K562 (cell line): ENCODE data around the gene FBLN2. TPM values are rescaled to one million over a fixed set of nuclear protein-coding genes. Genes with fewer than 3 reads are reported as not detected.
A peak's percentile ranks its signal among the peaks of the same experiment; 100 is the strongest.

Experiments
- ATAC-seq: fragments of 200-7000 bp; cut with Tn5 transposase; 3 replicates; pipeline ENCODE4 v1.9.1; 2020; ENCODE audit warnings: moderate library complexity
- BruUV-seq: library from RNA; stranded (reverse); fragments of 400-500 nt; replicated peaks from 2 replicates; lab custom pipeline; 2021; lab: Mats Ljungman, UMichigan
- CTCF ChIA-PET: fragments of 300-600 bp; formaldehyde crosslinking; extraction: SDS; loops from one replicate; lab custom pipeline; 2021; ENCODE audit warnings: low intra/inter-chr PET ratio; lab: Yijun Ruan, JAX
- POLR2A ChIA-PET: fragments of 300-600, 350-650 bp; sonication (Branson Sonifier 250); formaldehyde crosslinking; extraction: SDS; loops from one replicate; lab custom pipeline; 2021; ENCODE audit warnings: antibody characterized with exemption, inconsistent platforms; lab: Yijun Ruan, JAX
- DNase-seq, 4 experiments: peaks; one replicate each; pipeline versions ENCODE4 v3.0.0 to v3.0.0-alpha.2; 2011 to 2018; ENCODE audit warnings: low spot score in 3 of 4, mixed read lengths in 3 of 4; ENCODE audit errors: extremely low read depth in 1 of 4
- FAIRE-seq: peaks from 2 replicates; lab custom pipeline; 2011; peaks lifted over from hg19 to GRCh38; lab: Jason Lieb, UNC
- H2AFZ ChIP-seq: 2 replicates; pipeline ENCODE4 v1.6.0; 2011; ENCODE audit warnings: low read depth, low read length, control low read depth, inconsistent platforms
- H3K27ac ChIP-seq: fragments of 200-600 bp; 3 replicates; pipeline ENCODE4 v1.8.0; 2011; ENCODE audit warnings: low read depth, mild to moderate bottlenecking, control low read depth, inconsistent platforms, low read length, moderate library complexity, mixed read lengths; ENCODE audit errors: extremely low read depth
- H3K27me3 ChIP-seq, 2 experiments: fragments of 300-600 bp in 1 of 2; 2 replicates in 1 of 2; 3 replicates in 1 of 2; pipeline versions ENCODE4 v1.6.0 to v1.8.0; 2011; ENCODE audit warnings: inconsistent platforms in 2 of 2, low read length in 2 of 2, mild to moderate bottlenecking in 1 of 2, mixed read lengths in 1 of 2, moderate library complexity in 1 of 2; ENCODE audit not compliant: control insufficient read depth in 2 of 2, insufficient read depth in 2 of 2
- H3K36me3 ChIP-seq: fragments of 300-600 bp; 3 replicates; pipeline ENCODE4 v1.8.0; 2011; ENCODE audit warnings: mild to moderate bottlenecking, low read length, inconsistent platforms; ENCODE audit not compliant: control insufficient read depth, insufficient read depth
- H3K4me1 ChIP-seq, 2 experiments: fragments of 200-600 bp in 1 of 2; replicated peaks in 1 of 2; 2 replicates in 1 of 2; 3 replicates in 1 of 2; pipeline versions ENCODE4 v1.5.1 to v1.8.0; 2011; ENCODE audit warnings: inconsistent platforms in 2 of 2, low read length in 2 of 2, mild to moderate bottlenecking in 1 of 2, mixed read lengths in 1 of 2, moderate library complexity in 1 of 2; ENCODE audit not compliant: control insufficient read depth in 2 of 2, insufficient read depth in 2 of 2
- H3K4me2 ChIP-seq: 2 replicates; pipeline ENCODE4 v1.6.1; 2011; ENCODE audit warnings: low read length, control low read depth, inconsistent platforms, mixed read lengths; ENCODE audit not compliant: insufficient read depth
- H3K4me3 ChIP-seq: fragments of 200-600 bp; sonication (generic), shearing (Covaris generic); 2 replicates; pipeline ENCODE4 v1.5.1; 2016; ENCODE audit warnings: control low read depth, inconsistent platforms
- H3K79me2 ChIP-seq: fragments of 200-600 bp; 3 replicates; pipeline ENCODE4 v1.8.0; 2011; ENCODE audit warnings: low read length, inconsistent platforms; ENCODE audit not compliant: control insufficient read depth, insufficient read depth
- H3K9ac ChIP-seq, 2 experiments: 2 replicates each; pipeline versions ENCODE4 v1.6.0 to v1.6.1; 2011; ENCODE audit warnings: low read depth in 2 of 2, low read length in 2 of 2, control low read depth in 1 of 2, inconsistent platforms in 1 of 2, mild to moderate bottlenecking in 1 of 2, mixed read lengths in 1 of 2; ENCODE audit not compliant: insufficient read depth in 1 of 2
- H3K9me1 ChIP-seq: one replicate; pipeline ENCODE4 v1.6.0; 2011; ENCODE audit warnings: inconsistent platforms, mild to moderate bottlenecking, low read length, moderate library complexity; ENCODE audit not compliant: control insufficient read depth, insufficient read depth
- H3K9me3 ChIP-seq: replicated peaks from 2 replicates; pipeline ENCODE4 v1.5.1; 2011; ENCODE audit warnings: low read depth, low read length, inconsistent platforms; ENCODE audit not compliant: control insufficient read depth, insufficient read depth
- H4K20me1 ChIP-seq: replicated peaks from 2 replicates; pipeline ENCODE4 v1.6.1; 2011; ENCODE audit warnings: low read length, inconsistent platforms, mixed read lengths; ENCODE audit not compliant: control insufficient read depth, insufficient read depth
- ARID1B ChIP-seq: fragments of 450-650 bp; IDR thresholded peaks from 2 replicates; pipeline ENCODE4 v1.6.1; 2016; ENCODE audit warnings: antibody characterized with exemption, mild to moderate bottlenecking, inconsistent platforms
- CBFA2T2 ChIP-seq: fragments of 450-650 bp; conservative IDR thresholded peaks from 2 replicates; pipeline ENCODE4 v1.6.1; 2017; ENCODE audit warnings: mild to moderate bottlenecking
- COPS2 ChIP-seq: fragments of 450-650 bp; conservative IDR thresholded peaks from 2 replicates; pipeline ENCODE4 v1.6.1; 2016; ENCODE audit warnings: mild to moderate bottlenecking, moderate library complexity
- EP400 ChIP-seq: fragments of 450-650 bp; IDR thresholded peaks from 2 replicates; pipeline ENCODE4 v1.6.1; 2017; ENCODE audit warnings: antibody characterized with exemption, mild to moderate bottlenecking, moderate library complexity
- FOS ChIP-seq: IDR thresholded peaks from 3 replicates; pipeline ENCODE4 v1.6.1; 2011; ENCODE audit not compliant: insufficient read length; ENCODE audit errors: extremely low read depth
- GATA2 ChIP-seq: sonication (generic); formaldehyde crosslinking; IDR thresholded peaks from 2 replicates; pipeline ENCODE4 v1.4.0; 2020; ENCODE audit warnings: mild to moderate bottlenecking, missing genetic modification reagents
- HDAC8 ChIP-seq: fragments of 450-650 bp; IDR thresholded peaks from 2 replicates; pipeline ENCODE4 v1.6.1; 2016; ENCODE audit warnings: mild to moderate bottlenecking, missing genetic modification characterization, moderate library complexity, missing compliant biosample characterization
- IRF2 ChIP-seq: sonication (generic); formaldehyde crosslinking; IDR thresholded peaks from 2 replicates; pipeline ENCODE4 v1.8.1; 2022; ENCODE audit warnings: mild to moderate bottlenecking, missing genetic modification reagents
- MCM7 ChIP-seq, 2 experiments: fragments of 450-650 bp; IDR thresholded peaks; 2 replicates each; pipeline ENCODE4 v1.6.1; 2016 to 2018
- NR1H2 ChIP-seq: sonication (generic); formaldehyde crosslinking; IDR thresholded peaks from 2 replicates; pipeline ENCODE4 v1.4.0; 2020; ENCODE audit warnings: mild to moderate bottlenecking, missing genetic modification reagents
- NR4A1 ChIP-seq, 2 experiments: fragments of 250-450 bp in 1 of 2; fragments of 450-650 bp in 1 of 2; sonication (Bioruptor Pico) in 1 of 2; IDR thresholded peaks; 2 replicates each; pipeline versions ENCODE4 v1.4.0 to v1.6.1; 2016 to 2020; ENCODE audit warnings: mild to moderate bottlenecking in 2 of 2, missing compliant biosample characterization in 1 of 2, missing genetic modification characterization in 1 of 2, moderate library complexity in 1 of 2
- PRMT5 ChIP-seq: sonication (generic); formaldehyde crosslinking; IDR thresholded peaks from 2 replicates; pipeline ENCODE4 v1.5.0; 2020; ENCODE audit warnings: missing genetic modification reagents
- SOX6 ChIP-seq: fragments of 450-650 bp; IDR thresholded peaks from 2 replicates; pipeline ENCODE4 v1.6.1; 2014; ENCODE audit warnings: mild to moderate bottlenecking
- TCF7 ChIP-seq: sonication (generic); IDR thresholded peaks from 2 replicates; pipeline ENCODE4 v1.6.1; 2016; ENCODE audit warnings: antibody characterized with exemption, borderline replicate concordance
- TEAD2 ChIP-seq: fragments of 450-650 bp; IDR thresholded peaks from 2 replicates; pipeline ENCODE4 v1.6.1; 2016; ENCODE audit warnings: missing genetic modification characterization, control low read depth, missing compliant biosample characterization
- TEAD4 ChIP-seq, 2 experiments: sonication (generic) in 1 of 2; formaldehyde crosslinking in 1 of 2; IDR thresholded peaks; 2 replicates each; pipeline versions ENCODE4 v1.6.1 to v1.8.0; 2012 to 2022; ENCODE audit warnings: borderline replicate concordance in 1 of 2, inconsistent platforms in 1 of 2, low read length in 1 of 2, mild to moderate bottlenecking in 1 of 2, missing genetic modification reagents in 1 of 2
- ZBTB34 ChIP-seq: fragments of 250-450 bp; sonication (Bioruptor Pico); IDR thresholded peaks from 2 replicates; pipeline ENCODE4 v1.8.0; 2021; ENCODE audit warnings: mild to moderate bottlenecking, moderate library complexity
- ZKSCAN8 ChIP-seq: fragments of 200-800 bp; sonication (Bioruptor generic); IDR thresholded peaks from 2 replicates; pipeline ENCODE4 v1.6.1; 2016; ENCODE audit warnings: missing genetic modification characterization, missing compliant biosample characterization
- ZNF311 ChIP-seq: fragments of 250-450 bp; sonication (Bioruptor Pico); IDR thresholded peaks from 2 replicates; pipeline ENCODE4 v1.4.0; 2020; ENCODE audit warnings: mild to moderate bottlenecking, moderate library complexity
- ZNF408 ChIP-seq: fragments of 250-450 bp; sonication (Bioruptor Pico); IDR thresholded peaks from 2 replicates; pipeline ENCODE4 v1.4.0; 2020; ENCODE audit warnings: low read depth, mild to moderate bottlenecking, moderate library complexity
- ZNF766 ChIP-seq: fragments of 200-800 bp; sonication (Bioruptor generic); conservative IDR thresholded peaks from 2 replicates; pipeline ENCODE4 v1.6.1; 2016; ENCODE audit warnings: missing genetic modification characterization, missing compliant biosample characterization
- WGBS: fragments of 100-300 bp; shearing (Covaris generic); methylation state at CpG from one replicate; pipeline ENCODE4 v1.1.6; 2016; ENCODE audit warnings: low coverage, mixed read lengths; ENCODE audit not compliant: insufficient coverage; ENCODE audit errors: missing lambda C conversion rate; 5-methylcytosine and 5-hydroxymethylcytosine counted together
- in situ Hi-C: fragments of 300-500 bp; cut with MboI; formaldehyde crosslinking; loops from 4 replicates; pipeline ENCODE4 v1.15.0; 2018; ENCODE audit warnings: inconsistent platforms, mixed read lengths
- intact Hi-C: fragments of 100-400 bp; cut with micrococcal nuclease; formaldehyde crosslinking; loops from 2 replicates; pipeline ENCODE4 v1.14.2; 2022
- polyA plus RNA-seq, 8 experiments: library from polyadenylated mRNA; depleted of rRNA in 4 of 8; stranded (reverse) in 5 of 8; unstranded in 3 of 8; fragments of >200 nt; fragmentation: Nextera tagmentation in 2 of 8; fragmentation: Illumina TruSeq in 1 of 8; extraction: Ambion mirVana in 2 of 8; extraction: Trizol in 1 of 8; gene quantifications; 2 replicates each; pipeline versions ENCODE4 v1.2.1 to v1.2.3, GENCODE V29; 2011 to 2014; ENCODE audit warnings: inconsistent platforms in 1 of 8, missing spikeins in 1 of 8
- total RNA-seq, 7 experiments: library from RNA; depleted of rRNA in 6 of 7; stranded (reverse); fragments of >200 nt in 6 of 7; fragmentation: Illumina TruSeq in 2 of 7; extraction: Trizol in 2 of 7; gene quantifications; 2 replicates each; pipeline versions ENCODE4 v1.2.1 to v1.2.3, GENCODE V29; 2011 to 2021; ENCODE audit warnings: low replicate concordance in 1 of 7
- TF ChIP-seq, protein P1 (sequence below): fragments of 200-400 bp; formaldehyde crosslinking; IDR thresholded peaks from 2 replicates; pipeline ENCODE4 v1.6.1; 2017; ENCODE audit warnings: mild to moderate bottlenecking, low read depth, low read length, moderate library complexity

The FBLN2 gene
- total and polyA plus RNA-seq, 9 of the 15 experiments (the other 6 are each of a cell fraction or from before 2014, with no cell fraction given): 0.03 to 0.10 (median 0.04) TPM; not detected in 6

GRCh38 chr3:13587442-13587841 is 38.5 kb downstream of the FBLN2 start:
- H3K27me3 ChIP-seq: peaks cover 0 to 24% of the 10 kb centered on the region in 2 experiments; a peak in 2 of 5 replicates
- in situ Hi-C loops (no loop called here), intact Hi-C loops (no loop called here)
- H3K27ac ChIP-seq: no peak overlapping the region
- H3K4me2 ChIP-seq: no peak overlapping the region
- H3K4me3 ChIP-seq: no peak overlapping the region
- no peak overlapping the region for H2AFZ ChIP-seq
- no peaks in the 10 kb centered on the region for H3K9me1 ChIP-seq
- BruUV-seq: no TSS peak
- H3K4me1 ChIP-seq: peaks cover 2 to 13% of the 10 kb centered on the region in 2 experiments; a peak in 3 of 5 replicates
- no peak overlapping the region for H3K9ac ChIP-seq
- 17% methylated on average over 3 of the region's 3 CpGs for WGBS
- H4K20me1 ChIP-seq: peaks cover 4% of the 10 kb centered on the region; the same call in 1 of the 2 replicates
- FAIRE-seq: no peak
- peak in 1 of 4 experiments; percentile 23 for DNase-seq
- POLR2A ChIA-PET: interaction anchor here (0.7 to 1.3 kb wide), 2 partner anchors 19 to 40 kb away, joined by 3 read pairs; no protein-coding TSS in a partner anchor
- peak; percentile 33; the same call in 2 of the 3 replicates for ATAC-seq
- H3K9me3 ChIP-seq: no peaks in the 10 kb centered on the region
- no peaks in the 10 kb centered on the region for H3K79me2 ChIP-seq
- CTCF ChIA-PET: no interaction called here
- H3K36me3 ChIP-seq: no peaks in the 10 kb centered on the region
- TF ChIP-seq COPS2: no peak
- TF ChIP-seq ZKSCAN8 (CRISPR knock-in tag): no peak
- peak; percentile 58; the same call in 1 of the 2 replicates for TF ChIP-seq TEAD4 (IDR thresholded peaks at IDR 0.05; ENCODE audit: low read length)
- TF ChIP-seq TEAD4 (CRISPR knock-in tag; IDR thresholded peaks at IDR 0.05; ENCODE audit: borderline replicate concordance): no peak
- no peak for TF ChIP-seq IRF2 (CRISPR knock-in tag)
- no peak for TF ChIP-seq TEAD2 (tag)
- TF ChIP-seq, protein P1, sequence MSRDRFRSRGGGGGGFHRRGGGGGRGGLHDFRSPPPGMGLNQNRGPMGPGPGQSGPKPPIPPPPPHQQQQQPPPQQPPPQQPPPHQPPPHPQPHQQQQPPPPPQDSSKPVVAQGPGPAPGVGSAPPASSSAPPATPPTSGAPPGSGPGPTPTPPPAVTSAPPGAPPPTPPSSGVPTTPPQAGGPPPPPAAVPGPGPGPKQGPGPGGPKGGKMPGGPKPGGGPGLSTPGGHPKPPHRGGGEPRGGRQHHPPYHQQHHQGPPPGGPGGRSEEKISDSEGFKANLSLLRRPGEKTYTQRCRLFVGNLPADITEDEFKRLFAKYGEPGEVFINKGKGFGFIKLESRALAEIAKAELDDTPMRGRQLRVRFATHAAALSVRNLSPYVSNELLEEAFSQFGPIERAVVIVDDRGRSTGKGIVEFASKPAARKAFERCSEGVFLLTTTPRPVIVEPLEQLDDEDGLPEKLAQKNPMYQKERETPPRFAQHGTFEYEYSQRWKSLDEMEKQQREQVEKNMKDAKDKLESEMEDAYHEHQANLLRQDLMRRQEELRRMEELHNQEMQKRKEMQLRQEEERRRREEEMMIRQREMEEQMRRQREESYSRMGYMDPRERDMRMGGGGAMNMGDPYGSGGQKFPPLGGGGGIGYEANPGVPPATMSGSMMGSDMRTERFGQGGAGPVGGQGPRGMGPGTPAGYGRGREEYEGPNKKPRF: no peak
- no peak for TF ChIP-seq HDAC8 (tag)
- no peak for TF ChIP-seq ZBTB34 (CRISPR knock-in tag)
- no peak for TF ChIP-seq TCF7
- no peak for TF ChIP-seq SOX6
- TF ChIP-seq ZNF311 (CRISPR knock-in tag): no peak
- TF ChIP-seq NR4A1 (CRISPR knock-in tag; IDR thresholded peaks at IDR 0.05): no peak
- no peak for TF ChIP-seq NR4A1 (tag; IDR thresholded peaks at IDR 0.05)
- no peak for TF ChIP-seq EP400
- 0 out of 2 replicates have a peak, but pooled peaks have one; percentile 21 for TF ChIP-seq GATA2 (CRISPR knock-in tag)
- TF ChIP-seq PRMT5 (CRISPR knock-in tag): no peak
- TF ChIP-seq CBFA2T2: peak; percentile 38
- no peak for TF ChIP-seq ZNF766 (CRISPR knock-in tag)
- peak; percentile 29; the same call in 1 of the 2 replicates for TF ChIP-seq ARID1B
- TF ChIP-seq NR1H2: no peak
- no peak for TF ChIP-seq ZNF408 (CRISPR knock-in tag)
- no peak for TF ChIP-seq MCM7 (IDR thresholded peaks at IDR 0.05)
- no peak for TF ChIP-seq FOS
